ENCODE measurements around the gene RPL13.

The RPL13 gene

DNA sequence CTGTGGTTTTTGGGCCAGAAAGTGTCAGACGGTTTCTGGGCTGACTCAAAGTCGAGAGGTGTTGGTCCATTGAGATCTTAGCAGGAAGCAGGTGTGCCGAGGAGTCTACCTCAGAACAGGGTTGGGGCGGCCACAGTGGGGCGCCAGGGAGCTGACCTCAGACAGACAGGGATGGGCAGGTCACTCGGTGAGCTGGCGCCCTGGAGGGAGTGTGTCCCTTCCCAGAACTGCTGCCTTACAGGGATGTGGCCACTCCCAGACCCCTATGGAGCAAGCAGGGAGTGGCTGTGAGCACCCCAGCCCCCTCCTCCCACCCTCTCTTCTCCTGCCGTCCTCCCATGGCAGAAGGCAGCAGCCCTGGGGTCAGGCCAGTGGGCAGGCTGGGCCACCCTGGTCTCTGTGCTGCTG, 39.0 kb downstream of the RPL13 start:
- FAIRE-seq = no peak

DNA sequence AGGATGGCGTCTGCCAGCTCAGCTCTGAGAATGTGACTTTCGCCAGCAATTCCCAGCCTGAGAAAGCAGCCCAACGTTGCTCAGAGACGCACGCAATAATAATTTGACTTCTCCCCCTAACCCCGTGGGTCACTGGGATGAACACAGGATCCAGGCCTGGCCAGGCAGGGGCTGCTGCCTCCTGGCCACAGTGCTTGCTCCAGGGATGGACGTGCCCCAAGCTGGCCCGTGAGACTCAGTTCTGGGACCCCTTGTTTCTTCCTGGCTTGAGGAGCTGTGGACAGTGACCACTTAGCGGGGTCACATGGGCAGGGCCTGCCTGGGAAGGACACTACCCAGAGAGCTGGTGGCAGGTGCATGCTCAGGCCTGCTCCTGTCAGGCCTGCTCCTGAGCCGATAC, 39.4 kb downstream of the RPL13 start:
- no peak for FAIRE-seq

DNA sequence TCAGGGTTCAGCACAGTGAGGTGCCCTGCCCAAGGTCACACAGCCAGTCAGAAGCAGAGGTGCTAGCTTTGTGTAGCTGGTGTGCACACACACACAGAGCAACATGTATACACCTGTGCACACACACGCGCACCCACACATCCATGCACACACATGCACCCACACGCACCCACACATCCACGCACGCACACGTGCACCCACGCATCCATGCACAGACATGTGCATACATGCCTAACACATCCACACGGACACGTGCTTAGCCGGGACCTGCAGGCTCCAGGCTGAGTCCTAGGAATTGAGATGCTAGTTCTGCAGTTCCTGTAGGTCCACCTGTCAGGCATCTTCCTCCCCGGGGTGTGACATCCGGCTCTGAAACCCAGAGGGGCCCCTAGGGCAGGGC, 39.9 kb downstream of the RPL13 start:
- FAIRE-seq = no peak

DNA sequence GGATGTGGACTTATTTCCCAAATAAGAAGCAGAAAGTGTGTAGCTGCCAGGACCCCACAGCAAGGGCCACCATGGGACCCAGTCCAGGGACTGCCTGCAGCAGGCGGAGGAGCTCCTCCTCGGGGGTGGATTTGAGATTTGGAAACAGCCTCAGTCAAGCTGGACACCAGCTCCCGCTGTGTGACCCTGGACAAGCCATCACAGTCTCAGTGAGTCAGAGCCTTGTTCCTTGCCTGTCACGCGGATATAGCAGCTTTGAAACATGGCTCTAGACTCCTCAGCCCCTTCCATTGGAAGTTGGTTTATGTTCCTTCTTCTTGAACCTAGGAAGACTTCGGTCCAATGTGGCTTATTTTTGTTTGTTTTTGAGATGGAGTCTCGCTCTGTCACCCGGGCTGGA, 40.5 kb downstream of the RPL13 start:
- no peak for FAIRE-seq

DNA sequence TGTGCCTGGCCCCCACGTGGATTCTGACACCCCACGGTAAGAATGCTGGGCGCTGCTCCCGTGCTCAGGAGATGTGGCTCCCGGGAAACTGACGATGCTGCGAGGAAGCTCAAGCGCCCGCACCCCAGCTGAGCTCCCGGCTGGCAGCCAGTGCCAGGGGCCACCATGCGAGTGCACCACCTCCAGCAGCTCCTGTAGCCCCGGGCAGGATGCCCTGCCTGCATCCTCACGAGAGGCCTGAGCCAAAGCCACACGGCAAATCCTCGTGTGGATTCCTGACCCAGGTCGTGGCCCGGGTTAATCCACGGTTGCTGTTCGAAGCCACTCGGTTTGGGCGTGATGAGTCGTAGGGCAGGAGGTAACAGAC, 41.4 kb downstream of the RPL13 start:
- no peak for FAIRE-seq

DNA sequence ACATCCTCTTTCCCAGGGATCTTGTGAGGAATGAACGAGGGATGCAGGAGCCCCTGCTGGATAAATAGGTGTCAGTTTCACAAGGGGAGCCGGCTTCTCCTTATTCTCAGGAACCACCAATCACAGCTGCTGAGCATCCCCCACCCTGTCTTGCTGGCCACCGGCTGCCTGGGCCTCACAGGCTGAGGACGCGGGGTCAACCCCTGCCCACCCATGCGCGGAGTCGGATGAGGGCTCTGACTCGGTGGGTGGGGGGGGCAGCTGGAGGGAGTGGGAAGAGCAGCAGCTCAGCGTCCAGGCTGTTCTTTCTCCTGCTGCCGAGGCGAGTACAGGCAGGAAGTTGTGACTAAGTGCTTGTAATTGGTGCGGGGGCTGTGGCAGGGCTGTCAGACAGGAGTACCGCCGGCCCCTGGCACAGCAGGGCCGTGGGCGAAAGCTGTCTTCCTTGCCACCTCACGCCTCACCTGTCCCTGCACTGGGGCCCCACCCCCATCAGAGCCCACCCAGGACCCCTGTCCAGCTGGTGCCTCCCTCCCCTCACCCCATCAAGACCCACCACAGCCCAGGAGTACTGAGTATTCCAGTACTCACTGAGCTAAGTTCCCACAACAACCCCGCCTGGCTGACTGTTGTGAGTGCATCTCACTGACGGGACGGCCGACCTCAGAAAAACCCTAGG, 41.9 kb downstream of the RPL13 start:
- FAIRE-seq = no peak

DNA sequence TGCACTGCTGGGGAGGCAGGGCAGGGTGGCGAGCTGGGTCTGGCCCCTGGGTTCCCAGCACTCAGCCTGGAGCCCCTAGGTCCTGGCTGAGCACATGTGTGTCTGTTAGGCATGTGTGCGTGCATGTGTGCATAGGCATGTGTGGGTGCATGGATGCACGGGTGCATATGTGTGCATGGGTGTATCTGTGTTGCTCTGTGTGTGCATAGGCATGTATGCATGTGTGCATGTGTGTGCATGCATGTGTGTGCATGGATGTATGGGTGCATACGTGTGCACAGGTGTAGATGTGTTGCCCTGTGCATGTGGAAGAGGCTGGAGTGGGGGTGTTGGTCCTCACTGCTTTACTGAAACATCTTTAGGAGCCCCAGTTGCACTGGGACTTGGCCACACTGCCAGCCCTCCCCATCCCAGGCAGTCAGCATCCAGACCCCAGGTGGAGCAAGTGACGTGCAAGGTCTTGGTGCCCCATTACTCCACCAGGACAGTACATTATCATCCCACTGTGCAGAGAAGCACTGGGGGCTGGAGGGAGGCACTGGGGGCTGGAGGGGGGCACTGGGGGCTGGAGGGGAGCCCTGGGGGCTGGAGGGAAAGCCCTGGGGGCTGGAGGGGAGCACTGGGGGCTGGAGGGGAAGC, 42.6 kb downstream of the RPL13 start:
- FAIRE-seq = no peak

DNA sequence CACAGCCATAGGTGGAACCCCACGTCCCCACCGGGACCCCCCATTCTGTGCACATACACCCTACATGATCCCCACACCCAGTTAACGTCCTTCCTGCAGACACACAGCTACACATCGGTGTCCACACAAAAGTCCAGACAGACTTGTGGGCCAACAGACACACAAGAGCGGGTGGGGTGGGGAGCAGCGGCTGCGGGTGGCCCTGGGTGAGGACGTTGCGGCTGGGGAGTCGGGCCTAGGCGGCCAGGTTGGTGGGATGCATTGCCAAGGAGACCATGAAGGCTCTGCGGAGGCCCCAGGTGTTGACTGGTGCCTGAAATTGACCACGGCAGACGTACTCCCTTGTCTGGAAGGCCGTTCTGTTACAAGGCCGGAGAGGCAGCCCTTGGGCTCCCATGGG, 44.3 kb downstream of the RPL13 start:
- FAIRE-seq = no peak

DNA sequence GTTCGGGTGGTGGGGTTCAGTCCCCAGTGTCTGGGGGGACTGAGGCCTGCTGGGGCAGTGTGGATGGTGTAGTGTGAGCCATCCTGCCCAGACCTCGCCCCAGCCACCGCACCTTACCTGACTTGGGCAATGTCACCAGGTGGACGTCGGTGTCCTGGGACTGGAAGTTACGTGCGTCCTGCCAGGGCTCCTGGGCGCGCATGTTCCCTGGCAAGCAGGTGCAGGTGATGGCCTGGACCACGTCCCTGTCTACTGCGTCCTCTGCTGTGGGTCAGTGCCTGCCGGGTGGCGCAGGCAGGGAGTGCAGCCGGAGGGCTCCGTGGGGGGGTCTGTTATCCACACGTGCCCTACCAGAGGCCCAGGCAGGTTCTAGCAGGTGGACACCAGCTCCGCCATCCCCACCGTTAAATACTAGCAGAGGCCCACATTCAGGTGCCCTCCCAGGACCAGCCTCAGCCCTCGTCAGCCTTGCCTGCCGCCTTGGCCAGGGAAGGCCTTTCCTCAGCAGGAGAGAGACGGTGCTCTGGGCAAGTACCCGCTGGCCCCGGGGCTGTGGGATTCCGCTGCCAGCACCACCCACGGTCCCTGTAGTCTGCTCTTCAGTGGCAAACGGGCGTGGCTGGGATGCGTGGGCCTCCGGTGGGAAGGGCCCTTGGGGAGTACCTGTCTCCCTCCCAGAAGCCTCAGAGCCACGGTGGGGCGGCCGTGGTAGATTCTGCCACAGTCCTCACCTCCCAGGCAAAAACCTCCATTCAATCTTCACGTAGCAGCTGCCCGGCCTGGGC, 44.9 kb downstream of the RPL13 start:
- no peak for FAIRE-seq

DNA sequence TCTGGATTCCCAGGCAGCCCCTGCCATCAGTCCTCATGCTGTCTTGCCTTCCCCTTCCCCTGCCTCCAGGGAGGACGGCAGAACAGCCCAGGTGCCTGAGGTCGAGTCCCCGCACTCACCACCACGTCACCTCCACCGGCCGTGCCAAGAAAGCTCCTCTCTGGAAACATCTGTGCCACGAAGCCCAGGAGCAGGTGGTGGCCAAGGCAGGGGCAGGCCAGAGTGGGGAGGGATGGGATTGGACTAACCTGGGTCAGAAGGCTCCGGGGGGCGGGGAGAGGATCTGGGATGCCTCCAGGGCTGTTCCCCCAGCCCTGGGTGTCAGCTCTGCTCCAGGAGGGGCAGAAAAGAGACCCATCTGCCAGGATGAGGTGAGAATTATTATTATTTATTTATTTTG, 45.5 kb downstream of the RPL13 start:
- FAIRE-seq = no peak

DNA sequence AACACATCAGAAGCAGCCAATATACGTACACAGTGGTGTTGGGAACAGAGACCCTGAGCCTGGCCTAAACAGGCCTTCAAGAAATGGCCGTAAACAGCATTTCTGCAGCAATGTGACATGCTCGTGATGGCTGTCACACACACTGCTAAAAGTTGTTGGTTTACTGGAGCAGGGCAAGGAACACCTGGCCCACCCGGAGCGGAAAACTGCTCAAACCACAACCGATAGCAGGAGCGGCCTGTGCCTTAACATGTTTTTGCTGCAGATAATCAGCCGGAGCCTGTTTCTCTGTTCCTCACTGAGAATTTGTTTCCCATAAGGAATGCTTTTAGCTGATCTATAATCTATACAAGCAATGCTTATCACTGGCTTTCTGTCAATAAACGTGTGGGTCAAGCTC, 47.0 kb downstream of the RPL13 start:
- FAIRE-seq = no peak

DNA sequence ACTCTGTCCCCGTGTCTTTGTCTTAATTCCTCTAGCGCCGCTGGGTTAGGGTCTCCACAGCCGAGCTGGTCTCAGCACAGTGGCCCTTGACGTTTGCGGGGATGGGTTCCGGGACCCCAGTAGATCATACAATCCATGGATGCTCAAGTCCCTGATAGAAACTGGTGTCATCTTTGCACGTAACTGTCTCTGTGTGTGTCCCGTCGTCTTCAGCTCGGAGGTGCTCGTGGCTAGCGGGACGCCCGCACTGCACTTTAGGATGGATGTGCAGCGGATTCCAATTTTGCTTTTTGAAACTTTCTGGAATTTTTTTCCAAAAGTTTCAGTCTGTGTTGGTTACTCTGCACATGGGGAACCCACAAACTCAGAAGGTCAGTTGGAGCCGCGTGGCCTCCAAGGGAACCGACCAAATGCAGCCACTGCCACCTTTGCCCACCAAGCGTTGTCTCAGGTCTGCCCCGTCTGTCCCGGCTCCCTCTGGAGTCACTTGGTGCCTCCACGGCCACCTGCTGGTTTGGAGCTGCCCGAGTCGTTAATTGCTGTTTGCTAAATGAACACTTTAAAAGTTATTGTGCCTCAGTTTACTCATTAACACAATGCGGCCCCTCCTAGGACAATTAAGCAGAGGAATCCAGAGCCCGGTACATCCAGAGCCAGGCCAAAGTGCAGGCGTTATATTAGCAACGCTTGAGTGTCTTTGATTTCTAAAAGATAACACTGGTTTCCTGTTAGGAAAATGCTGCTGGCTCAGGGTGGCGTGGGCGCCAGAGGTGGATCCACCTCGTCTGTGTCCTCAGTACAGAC, 47.7 kb downstream of the RPL13 start:
- FAIRE-seq = no peak

DNA sequence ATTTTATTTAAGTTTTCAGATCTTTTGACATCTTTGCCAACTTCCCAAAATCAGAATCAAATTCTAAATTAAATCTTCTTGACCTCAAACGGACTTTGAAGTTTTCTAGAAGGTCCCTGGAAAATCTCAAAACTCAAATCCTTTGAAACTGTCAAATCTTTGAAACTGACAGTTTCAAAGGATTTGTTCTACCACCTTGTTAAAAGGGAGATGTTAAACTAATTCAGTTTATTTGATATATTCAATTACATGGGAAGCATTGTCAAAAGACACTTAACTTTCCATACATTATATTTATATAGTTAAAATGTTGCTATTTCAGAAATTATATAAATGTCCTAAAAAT, 49.6 kb downstream of the RPL13 start:
- no peak for FAIRE-seq

DNA sequence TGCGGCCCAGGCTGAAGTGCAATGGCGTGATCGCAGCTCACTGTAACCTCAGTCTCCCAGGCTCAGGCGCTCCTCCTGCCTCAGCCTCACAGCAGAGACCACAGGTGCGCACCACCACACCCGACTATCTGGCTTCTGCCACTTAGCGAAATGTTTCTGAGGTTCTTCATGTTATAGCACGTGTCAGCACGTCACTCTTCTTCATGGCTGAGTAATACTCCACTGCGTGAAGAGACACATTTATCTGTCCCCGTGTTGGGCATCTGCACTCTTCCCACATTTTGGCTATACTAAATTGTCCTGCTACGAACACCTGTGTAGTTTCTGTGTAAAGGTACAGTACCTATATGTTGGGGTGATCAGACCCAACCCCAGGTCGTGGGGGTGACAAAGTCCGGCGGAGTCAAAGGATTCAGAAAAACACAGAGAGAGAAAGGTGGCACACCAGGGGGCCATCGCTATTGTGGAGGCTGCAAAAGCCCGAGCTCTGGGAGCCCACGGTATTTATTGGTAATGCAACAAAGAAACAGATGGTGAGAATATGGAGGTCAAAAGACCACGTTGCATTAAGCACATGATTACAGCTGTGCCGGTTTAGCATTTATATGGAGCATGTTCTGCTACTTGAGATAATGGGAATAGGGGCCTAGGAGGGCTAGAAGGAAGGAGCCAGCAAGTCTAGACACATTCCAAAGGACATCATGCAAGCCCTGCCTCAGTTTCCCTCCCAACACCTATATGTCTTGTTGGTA, 52.1 kb downstream of the RPL13 start:
- FAIRE-seq = no peak

DNA sequence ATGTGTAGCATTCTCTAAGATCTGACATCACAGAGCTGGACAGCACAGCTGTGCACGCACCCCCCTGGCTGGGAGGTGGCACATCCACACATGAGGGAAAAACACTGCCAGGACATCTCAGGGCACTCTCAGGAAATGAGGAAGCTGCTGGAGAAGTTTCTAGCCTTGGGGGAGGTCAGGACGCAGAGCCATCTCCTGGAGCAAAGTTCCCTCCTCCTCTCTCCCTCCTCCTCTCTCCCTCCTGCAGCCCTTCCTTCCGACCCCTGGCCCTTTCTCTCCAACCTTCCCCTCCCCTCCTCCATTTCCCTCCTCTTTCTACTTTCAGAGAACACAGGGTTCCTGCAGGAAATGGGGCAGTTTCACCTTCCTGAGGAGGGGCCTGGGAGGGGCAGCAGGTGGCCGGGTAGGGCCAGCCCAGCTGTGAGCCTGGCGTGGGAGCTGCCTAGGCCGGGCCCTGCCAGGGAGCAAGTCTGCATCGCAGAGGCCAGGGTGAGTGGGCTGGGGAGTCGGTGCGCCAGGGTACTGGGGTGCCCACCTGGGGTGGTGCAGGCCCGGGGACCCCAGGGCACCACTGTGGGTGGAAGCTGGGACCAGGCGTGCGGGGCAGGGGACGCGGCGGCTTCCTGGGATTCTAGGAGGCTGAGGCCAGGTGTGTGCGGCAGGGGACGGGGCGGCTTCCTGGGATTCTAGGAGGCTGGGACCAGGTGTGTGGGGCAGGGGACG, 52.9 kb downstream of the RPL13 start, which contains the start of gene DPEP1:
DPEP1 (plus strand) TSS at position 412 of the 723 bp plus-strand sequence. CDS start 16,769 bp downstream, outside the sequence.
- FAIRE-seq = no peak

DNA sequence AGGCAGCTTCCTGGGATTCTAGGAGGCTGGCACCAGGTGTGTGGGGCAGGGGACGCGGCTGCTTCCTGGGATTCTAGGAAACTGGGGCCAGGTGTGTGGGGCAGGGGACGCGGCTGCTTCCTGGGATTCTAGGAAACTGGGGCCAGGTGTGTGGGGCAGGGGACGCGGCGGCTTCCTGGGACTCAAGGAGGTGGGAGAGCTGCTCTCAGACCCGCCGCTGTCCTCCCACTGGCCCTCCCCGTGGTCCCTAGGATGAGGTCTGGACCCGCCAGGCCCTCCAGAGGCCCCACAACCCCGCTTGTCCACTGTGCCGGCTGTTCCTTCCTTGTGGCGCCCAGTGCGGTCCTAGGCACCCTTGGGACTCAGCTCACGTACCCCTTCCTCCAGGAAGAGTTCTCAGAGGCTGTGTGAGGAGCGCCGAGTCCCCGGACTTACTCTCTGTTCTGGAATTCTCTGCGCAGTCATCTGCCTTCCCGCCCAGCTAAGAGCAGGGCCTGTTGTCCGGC, 53.5 kb downstream of the RPL13 start:
- no peak for FAIRE-seq

Measured in islet of Langerhans (tissue), 1 donor.